H9 (cell line): ENCODE data around the gene CNOT6. TPM values are rescaled to one million over a fixed set of nuclear protein-coding genes. Genes with fewer than 3 reads are reported as not detected.

Experiments
- DNase-seq: peaks from one replicate; pipeline ENCODE4 v3.0.0-alpha.2; 2017
- H2AFZ ChIP-seq: one replicate; pipeline ENCODE4 v1.6.1; 2013; ENCODE audit warnings: mild to moderate bottlenecking, low read length, control low read depth, moderate library complexity
- H2AK5ac ChIP-seq: 2 replicates; pipeline ENCODE4 v1.6.1; 2013; ENCODE audit warnings: low read length, control low read depth, mixed read lengths; ENCODE audit not compliant: insufficient read length
- H2BK120ac ChIP-seq: one replicate; pipeline ENCODE4 v1.6.1; 2013; ENCODE audit warnings: low read depth, mild to moderate bottlenecking, low read length, control low read depth, inconsistent platforms; ENCODE audit not compliant: poor library complexity, severe bottlenecking
- H2BK12ac ChIP-seq: 2 replicates; pipeline ENCODE4 v1.6.1; 2013; ENCODE audit warnings: low read length, control low read depth, mixed read lengths, low read depth; ENCODE audit not compliant: insufficient read length
- H2BK15ac ChIP-seq: 2 replicates; pipeline ENCODE4 v1.6.1; 2013; ENCODE audit warnings: low read depth, low read length, control low read depth
- H2BK20ac ChIP-seq: one replicate; pipeline ENCODE4 v1.6.1; 2013; ENCODE audit warnings: low read depth, mild to moderate bottlenecking, low read length, control low read depth, inconsistent platforms; ENCODE audit not compliant: poor library complexity, severe bottlenecking
- H2BK5ac ChIP-seq: 2 replicates; pipeline ENCODE4 v1.6.1; 2013; ENCODE audit warnings: low read length, control low read depth, mixed read lengths; ENCODE audit not compliant: insufficient read length
- H3K14ac ChIP-seq: 2 replicates; pipeline ENCODE4 v1.6.1; 2013; ENCODE audit warnings: low read length, control low read depth; ENCODE audit not compliant: insufficient read depth
- H3K18ac ChIP-seq: 2 replicates; pipeline ENCODE4 v1.6.1; 2013; ENCODE audit warnings: low read depth, mild to moderate bottlenecking, mixed read lengths, low read length, control low read depth; ENCODE audit not compliant: insufficient read length
- H3K23ac ChIP-seq: 2 replicates; pipeline ENCODE4 v1.6.1; 2013; ENCODE audit warnings: low read length, control low read depth, mixed read lengths, low read depth; ENCODE audit not compliant: insufficient read length
- H3K23me2 ChIP-seq: 2 replicates; pipeline ENCODE4 v1.6.1; 2013; ENCODE audit warnings: low read depth, mild to moderate bottlenecking, mixed read lengths, low read length, control low read depth; ENCODE audit not compliant: insufficient read length, poor library complexity, severe bottlenecking
- H3K27ac ChIP-seq: 2 replicates; pipeline ENCODE4 v1.5.1; 2013; ENCODE audit warnings: low read length, control low read depth, mixed read lengths, low read depth; ENCODE audit not compliant: insufficient read length
- H3K27me3 ChIP-seq: 2 replicates; pipeline ENCODE4 v1.6.1; 2013; ENCODE audit warnings: low read length, control low read depth, inconsistent platforms; ENCODE audit not compliant: insufficient read depth
- H3K4ac ChIP-seq: 2 replicates; pipeline ENCODE4 v1.6.1; 2013; ENCODE audit warnings: low read depth, mild to moderate bottlenecking, control low read depth, inconsistent platforms, low read length, moderate library complexity
- H3K4me1 ChIP-seq: 2 replicates; pipeline ENCODE4 v1.6.1; 2013; ENCODE audit warnings: low read length, control low read depth, inconsistent platforms; ENCODE audit not compliant: insufficient read depth
- H3K4me2 ChIP-seq: 2 replicates; pipeline ENCODE4 v1.6.1; 2013; ENCODE audit warnings: low read length, control low read depth, mixed read lengths; ENCODE audit not compliant: insufficient read length, insufficient read depth
- H3K56ac ChIP-seq: 2 replicates; pipeline ENCODE4 v1.6.1; 2013; ENCODE audit warnings: low read depth, mild to moderate bottlenecking, mixed read lengths, low read length, control low read depth; ENCODE audit not compliant: insufficient read length
- H3K79me1 ChIP-seq: 2 replicates; pipeline ENCODE4 v1.6.1; 2013; ENCODE audit warnings: low read depth, mild to moderate bottlenecking, moderate library complexity, low read length, control low read depth, inconsistent platforms; ENCODE audit not compliant: insufficient read depth, poor library complexity, severe bottlenecking
- H3K79me2 ChIP-seq: 2 replicates; pipeline ENCODE4 v1.6.1; 2013; ENCODE audit warnings: low read length, control low read depth, inconsistent platforms; ENCODE audit not compliant: insufficient read depth
- H3K9ac ChIP-seq: 2 replicates; pipeline ENCODE4 v1.6.1; 2013; ENCODE audit warnings: low read length, control low read depth, mixed read lengths; ENCODE audit not compliant: insufficient read length; ENCODE audit errors: extremely low read depth
- H3K9me3 ChIP-seq: one replicate; pipeline ENCODE4 v1.6.1; 2013; ENCODE audit warnings: low read depth, low read length, inconsistent platforms; ENCODE audit not compliant: control insufficient read depth
- H3T11ph ChIP-seq: one replicate; pipeline ENCODE4 v1.6.1; 2013; ENCODE audit warnings: mild to moderate bottlenecking, low read length, control low read depth, inconsistent platforms
- H4K20me1 ChIP-seq: one replicate; pipeline ENCODE4 v1.6.1; 2013; ENCODE audit not compliant: control insufficient read depth, insufficient read length, insufficient read depth
- H4K5ac ChIP-seq: 2 replicates; pipeline ENCODE4 v1.6.1; 2013; ENCODE audit warnings: low read depth, mild to moderate bottlenecking, mixed read lengths, low read length, control low read depth; ENCODE audit not compliant: insufficient read length
- H4K8ac ChIP-seq: replicated peaks from 2 replicates; pipeline ENCODE4 v1.6.1; 2013; ENCODE audit warnings: low read length, control low read depth, mixed read lengths, low read depth; ENCODE audit not compliant: insufficient read length
- H4K91ac ChIP-seq: 2 replicates; pipeline ENCODE4 v1.6.1; 2013; ENCODE audit warnings: low read depth, mild to moderate bottlenecking, moderate library complexity, mixed read lengths, low read length, control low read depth; ENCODE audit not compliant: insufficient read length
- H3K27ac Mint-ChIP-seq, 3 experiments: 2 replicates in 2 of 3; 3 replicates in 1 of 3; pipeline ENCODE4 v1.8.0; 2020 to 2021; ENCODE audit warnings: mixed read lengths in 3 of 3, mild to moderate bottlenecking in 1 of 3, moderate library complexity in 1 of 3
- H3K27me3 Mint-ChIP-seq: 2 replicates; pipeline ENCODE4 v1.8.0; 2021; ENCODE audit warnings: low read depth, mild to moderate bottlenecking, moderate library complexity, mixed read lengths
- H3K36me3 Mint-ChIP-seq, 3 experiments: 2 replicates in 2 of 3; 3 replicates in 1 of 3; pipeline ENCODE4 v1.8.0; 2020 to 2021; ENCODE audit warnings: low read depth in 3 of 3, mixed read lengths in 3 of 3; ENCODE audit not compliant: insufficient read depth in 1 of 3
- H3K4me1 Mint-ChIP-seq, 2 experiments: 2 replicates each; pipeline ENCODE4 v1.8.0; 2020; ENCODE audit warnings: mixed read lengths in 2 of 2
- H3K4me3 Mint-ChIP-seq, 2 experiments: 2 replicates in 1 of 2; 3 replicates in 1 of 2; pipeline ENCODE4 v1.8.0; 2020 to 2021; ENCODE audit warnings: mild to moderate bottlenecking in 2 of 2, mixed read lengths in 2 of 2, moderate library complexity in 1 of 2
- H3K9me3 Mint-ChIP-seq, 2 experiments: 2 replicates in 1 of 2; 3 replicates in 1 of 2; pipeline ENCODE4 v1.8.0; 2020; ENCODE audit warnings: mild to moderate bottlenecking in 2 of 2, mixed read lengths in 2 of 2, moderate library complexity in 1 of 2
- WGBS: extraction: QIAGEN DNeasy Blood & Tissue Kit; methylation state at CpG from one replicate; pipeline ENCODE4 v1.1.7; 2013; ENCODE audit warnings: missing lambda C conversion rate, low lambda C conversion rate, mixed read lengths; ENCODE audit not compliant: insufficient read length; ENCODE audit errors: extremely low coverage; 5-methylcytosine and 5-hydroxymethylcytosine counted together
- total RNA-seq: library from RNA; stranded (reverse); gene quantifications from 2 replicates; pipeline ENCODE4 v1.2.1, GENCODE V29; 2021
- TF ChIP-seq, protein P1 (sequence below): fragments of 200-600 bp; sonication (generic); conservative IDR thresholded peaks from 3 replicates; pipeline ENCODE4 v1.8.0; 2021; ENCODE audit warnings: antibody characterized with exemption, mild to moderate bottlenecking

Gene CNOT6
- total RNA-seq, 1 experiment from 2014 or later: 45.0 TPM

DNA sequence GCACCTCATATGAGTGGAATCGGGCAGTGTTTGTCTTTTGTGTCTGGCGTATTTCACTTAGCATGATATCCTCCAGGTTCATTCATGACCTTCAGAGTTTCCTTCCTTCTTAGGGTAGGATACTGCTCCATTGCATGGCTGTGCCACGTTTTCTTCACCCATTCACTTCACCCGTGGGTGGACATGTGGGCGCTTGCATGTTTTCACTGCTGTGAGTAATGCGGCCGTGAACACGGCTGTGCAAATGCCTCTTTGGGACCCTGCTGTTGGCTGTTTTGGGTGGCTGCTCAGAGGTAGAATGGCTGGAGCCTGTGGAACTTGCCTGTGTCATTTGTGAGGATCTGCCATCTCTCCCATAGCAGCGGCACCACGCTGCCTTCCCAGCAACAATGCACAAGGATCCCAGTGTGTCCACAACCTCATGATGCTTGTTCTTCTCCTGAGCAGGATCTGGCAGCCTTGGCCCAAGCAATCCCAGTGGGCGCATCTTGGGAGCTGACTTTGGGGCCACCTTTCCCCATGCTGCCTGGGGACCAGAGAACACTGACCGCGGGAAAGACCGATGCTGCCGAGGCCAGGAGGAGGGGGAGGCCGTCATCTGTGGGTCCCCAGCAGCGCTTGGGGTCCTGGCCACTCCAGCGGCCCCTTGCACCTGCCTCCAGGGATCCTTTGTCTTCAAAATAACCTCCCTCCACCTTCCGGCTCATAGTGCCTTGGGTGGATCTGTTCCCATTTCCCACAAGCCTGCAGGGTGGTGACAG lies 99.4 kb downstream of the CNOT6 start:
- Histone ChIP-seq H3T11ph (no peak overlapping the region), H3K4ac (no peak overlapping the region), H3K18ac (no peak overlapping the region), H4K5ac (no peak overlapping the region), H3K56ac (no peak overlapping the region), H4K8ac (no peak overlapping the region), H3K4me1 (no peaks in the 10 kb centered on the region), H2BK15ac (no peak overlapping the region), H3K79me2 (no peaks in the 10 kb centered on the region), H4K20me1 (no peaks in the 10 kb centered on the region), H2AK5ac (no peak overlapping the region), H3K23ac (no peak overlapping the region), H2BK12ac (no peak overlapping the region), H3K27ac (no peak overlapping the region), H3K9me3 (no peaks in the 10 kb centered on the region), H3K27me3 (peaks cover 25% of the 10 kb centered on the region), H2BK120ac (no peak overlapping the region), H3K23me2 (peaks cover 10% of the 10 kb centered on the region), H3K9ac (no peak overlapping the region), H3K79me1 (no peaks in the 10 kb centered on the region), H2BK5ac (no peak overlapping the region), H4K91ac (no peak overlapping the region), H3K4me2 (no peak overlapping the region), H3K14ac (no peak overlapping the region; the same call in 1 of the 2 replicates), H2AFZ (no peak overlapping the region), H2BK20ac (no peak overlapping the region)
- Mint-ChIP-seq H3K27me3 (peaks cover 53% of the 10 kb centered on the region), H3K4me3 (no peak overlapping the region), H3K9me3 (no peaks in the 10 kb centered on the region), H3K4me1 (peaks cover 3 to 9% of the 10 kb centered on the region in 2 experiments; a peak in 3 of 4 replicates), H3K27ac (no peak overlapping the region), H3K36me3 (peaks cover 0 to 4% (median 0%) of the 10 kb centered on the region in 3 experiments; a peak in 1 of 7 replicates)
- no peak for DNase-seq
- TF ChIP-seq, protein P1, sequence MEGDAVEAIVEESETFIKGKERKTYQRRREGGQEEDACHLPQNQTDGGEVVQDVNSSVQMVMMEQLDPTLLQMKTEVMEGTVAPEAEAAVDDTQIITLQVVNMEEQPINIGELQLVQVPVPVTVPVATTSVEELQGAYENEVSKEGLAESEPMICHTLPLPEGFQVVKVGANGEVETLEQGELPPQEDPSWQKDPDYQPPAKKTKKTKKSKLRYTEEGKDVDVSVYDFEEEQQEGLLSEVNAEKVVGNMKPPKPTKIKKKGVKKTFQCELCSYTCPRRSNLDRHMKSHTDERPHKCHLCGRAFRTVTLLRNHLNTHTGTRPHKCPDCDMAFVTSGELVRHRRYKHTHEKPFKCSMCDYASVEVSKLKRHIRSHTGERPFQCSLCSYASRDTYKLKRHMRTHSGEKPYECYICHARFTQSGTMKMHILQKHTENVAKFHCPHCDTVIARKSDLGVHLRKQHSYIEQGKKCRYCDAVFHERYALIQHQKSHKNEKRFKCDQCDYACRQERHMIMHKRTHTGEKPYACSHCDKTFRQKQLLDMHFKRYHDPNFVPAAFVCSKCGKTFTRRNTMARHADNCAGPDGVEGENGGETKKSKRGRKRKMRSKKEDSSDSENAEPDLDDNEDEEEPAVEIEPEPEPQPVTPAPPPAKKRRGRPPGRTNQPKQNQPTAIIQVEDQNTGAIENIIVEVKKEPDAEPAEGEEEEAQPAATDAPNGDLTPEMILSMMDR: no peak
- WGBS: no CpG with 5 or more reads among the region's 19 CpGs
